Astrocyte (in vitro differentiated cells and primary cell): ENCODE data around the gene TMEM98.

Source experiments
- EZH2 ChIP-seq: IDR thresholded peaks from 2 replicates; pipeline ENCODE4 v1.6.1; 2012; ENCODE audit warnings: mild to moderate bottlenecking, low read length, inconsistent platforms; ENCODE audit not compliant: insufficient read depth
- TF ChIP-seq, protein P1 (sequence below): IDR thresholded peaks from 2 replicates; pipeline ENCODE4 v1.5.1; 2011; ENCODE audit warnings: low read depth, mild to moderate bottlenecking, inconsistent platforms, low read length, moderate library complexity; ENCODE audit not compliant: insufficient read depth

DNA sequence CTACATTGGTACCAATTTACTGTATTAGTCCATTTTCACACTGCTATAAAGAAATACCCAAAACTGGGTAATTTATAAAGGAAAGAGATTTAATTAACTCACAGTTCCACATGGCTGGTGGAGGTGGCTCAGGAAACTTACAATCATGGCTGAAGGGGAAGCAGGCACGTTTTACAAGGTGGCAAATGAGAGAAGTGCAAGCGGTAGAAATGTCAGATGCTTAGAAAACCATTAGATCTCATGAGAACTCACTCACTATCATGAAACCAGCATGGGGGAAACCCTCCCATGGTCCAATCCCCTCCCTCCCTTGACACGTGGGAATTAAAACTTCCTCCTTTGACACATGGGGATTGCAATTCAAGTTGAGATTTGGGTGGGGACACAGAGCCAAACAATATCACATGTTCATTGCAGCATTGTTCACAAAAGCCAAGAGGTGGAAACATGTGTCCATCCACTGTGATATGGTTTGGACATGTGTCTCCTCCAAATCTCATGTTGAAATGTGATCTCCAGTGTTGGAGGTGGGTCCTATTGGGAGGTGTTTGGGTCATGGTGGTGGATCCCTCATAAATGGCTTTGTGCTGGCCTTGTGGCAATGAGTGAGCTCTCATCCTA is 60.6 kb downstream of the TMEM98 start:
- TF ChIP-seq, protein P1, sequence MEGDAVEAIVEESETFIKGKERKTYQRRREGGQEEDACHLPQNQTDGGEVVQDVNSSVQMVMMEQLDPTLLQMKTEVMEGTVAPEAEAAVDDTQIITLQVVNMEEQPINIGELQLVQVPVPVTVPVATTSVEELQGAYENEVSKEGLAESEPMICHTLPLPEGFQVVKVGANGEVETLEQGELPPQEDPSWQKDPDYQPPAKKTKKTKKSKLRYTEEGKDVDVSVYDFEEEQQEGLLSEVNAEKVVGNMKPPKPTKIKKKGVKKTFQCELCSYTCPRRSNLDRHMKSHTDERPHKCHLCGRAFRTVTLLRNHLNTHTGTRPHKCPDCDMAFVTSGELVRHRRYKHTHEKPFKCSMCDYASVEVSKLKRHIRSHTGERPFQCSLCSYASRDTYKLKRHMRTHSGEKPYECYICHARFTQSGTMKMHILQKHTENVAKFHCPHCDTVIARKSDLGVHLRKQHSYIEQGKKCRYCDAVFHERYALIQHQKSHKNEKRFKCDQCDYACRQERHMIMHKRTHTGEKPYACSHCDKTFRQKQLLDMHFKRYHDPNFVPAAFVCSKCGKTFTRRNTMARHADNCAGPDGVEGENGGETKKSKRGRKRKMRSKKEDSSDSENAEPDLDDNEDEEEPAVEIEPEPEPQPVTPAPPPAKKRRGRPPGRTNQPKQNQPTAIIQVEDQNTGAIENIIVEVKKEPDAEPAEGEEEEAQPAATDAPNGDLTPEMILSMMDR = no peak
- TF ChIP-seq EZH2 = no peak
